GM21619 (cell line): ENCODE results near the gene LSR.

ENCODE experiments used
- ATAC-seq: cut with Tn5 transposase; IDR thresholded peaks from one replicate; pipeline ENCODE4 v1.9.1; 2021; ENCODE audit not compliant: unreplicated experiment

The LSR gene

GRCh38 chr19:35241417-35241816, 7.4 kb upstream of the LSR start:
- no peak for ATAC-seq

- ATAC-seq = no peak
These were observed 2.2 kb upstream of the LSR start for GRCh38 chr19:35246466-35247092.

- peak; percentile 37 for ATAC-seq
These were observed 1.1 kb upstream of the LSR start for GRCh38 chr19:35247526-35248309.

GRCh38 chr19:35249146-35249847, 495 bp downstream of the LSR start:
- no peak for ATAC-seq

- ATAC-seq = no peak
These were observed 1.3 kb downstream of the LSR start for GRCh38 chr19:35249848-35250711.

GRCh38 chr19:35251456-35251855, 2.7 kb downstream of the LSR start:
- ATAC-seq = no peak

- ATAC-seq = no peak
These were observed 4.8 kb downstream of the LSR start for GRCh38 chr19:35253316-35254286.

GRCh38 chr19:35254341-35255297, 5.8 kb downstream of the LSR start:
- no peak for ATAC-seq

GRCh38 chr19:35256566-35256965, 7.8 kb downstream of the LSR start:
- ATAC-seq = no peak

GRCh38 chr19:35257113-35257461, 8.3 kb downstream of the LSR start:
- no peak for ATAC-seq

GRCh38 chr19:35260694-35261304, 12.0 kb downstream of the LSR start:
- ATAC-seq = no peak

- no peak for ATAC-seq
These were observed 12.7 kb downstream of the LSR start for GRCh38 chr19:35261356-35262100.

GRCh38 chr19:35262101-35262761, 13.4 kb downstream of the LSR start:
- ATAC-seq = no peak

GRCh38 chr19:35264268-35265125, 15.7 kb downstream of the LSR start:
- no peak for ATAC-seq

- no peak for ATAC-seq
These were observed 16.5 kb downstream of the LSR start for GRCh38 chr19:35265126-35265899.
